GM12865 (cell line): ENCODE results near the gene TMEM221.
A peak's percentile ranks its signal among the peaks of the same experiment; 100 is the strongest.

Experiments
- DNase-seq: peaks from one replicate; pipeline ENCODE4 v3.0.0; 2010; ENCODE audit warnings: low read depth
- H3K4me3 ChIP-seq: 2 replicates; pipeline ENCODE4 v1.5.1; 2011; ENCODE audit warnings: mild to moderate bottlenecking, low read depth, low read length, control low read depth
- CTCF ChIP-seq: IDR thresholded peaks from 2 replicates; pipeline ENCODE4 v1.5.1; 2011; ENCODE audit warnings: low read length, control low read depth, low read depth, inconsistent platforms; ENCODE audit not compliant: insufficient read depth; ENCODE audit errors: missing control alignments

The TMEM221 gene

GRCh38 chr19:17411801-17412200, 36.7 kb downstream of the TMEM221 start:
- TF ChIP-seq CTCF, result no peak
- DNase-seq, result no peak
- H3K4me3 ChIP-seq, result no peak overlapping the region

GRCh38 chr19:17409990-17410389, 38.5 kb downstream of the TMEM221 start:
- TF ChIP-seq CTCF, result no peak
- no peak for DNase-seq
- H3K4me3 ChIP-seq, result no peak overlapping the region

GRCh38 chr19:17406887-17407196, 41.6 kb downstream of the TMEM221 start:
- no peak for TF ChIP-seq CTCF
- DNase-seq, result peak; percentile 39
- H3K4me3 ChIP-seq, result peak overlapping the region; percentile 85

GRCh38 chr19:17406046-17406886, 42.2 kb downstream of the TMEM221 start:
- TF ChIP-seq CTCF, result no peak
- H3K4me3 ChIP-seq, result peak overlapping the region; percentile 85
- peak; percentile 85 for DNase-seq

- TF ChIP-seq CTCF, result no peak
- DNase-seq, result peak; percentile 95
- H3K4me3 ChIP-seq, result peak within 1 kb of the TSS; percentile 85
Observed at GRCh38 chr19:17405250-17406045, 43.0 kb downstream of the TMEM221 start, which contains the start of gene BST2. Gene BST2, minus strand, starts transcription at chr19:17405630. Its CDS starts 55 bp downstream, at chr19:17405575.

GRCh38 chr19:17404621-17405249, 43.7 kb downstream of the TMEM221 start:
- no peak for TF ChIP-seq CTCF
- DNase-seq, result peak; percentile 51
- H3K4me3 ChIP-seq, result peak overlapping the region; percentile 85
